Measurements from ENCODE around the gene BRINP2.

Gene BRINP2

GRCh38 chr1:177135250-177135649, 35.5 kb upstream of the BRINP2 start:
- H3K9me3 ChIP-seq (ENCODE audit: control insufficient read depth, insufficient read depth, low read depth, low read length) = no peaks in the 10 kb centered on the region
- no peak overlapping the region for H3K9ac ChIP-seq (ENCODE audit: low read length)
- H3K4me1 ChIP-seq (ENCODE audit: control insufficient read depth, insufficient read depth, low read length) = no peaks in the 10 kb centered on the region
- no peak overlapping the region for H3K4me3 ChIP-seq (ENCODE audit: low read depth, low read length)
- no peaks in the 10 kb centered on the region for H3K36me3 ChIP-seq (ENCODE audit: control insufficient read depth, insufficient read depth, low read length)
- H3K27me3 ChIP-seq (ENCODE audit: control insufficient read depth, insufficient read depth, low read length) = no peaks in the 10 kb centered on the region
- H3K27ac ChIP-seq (ENCODE audit: low read depth, low read length) = no peak overlapping the region

GRCh38 chr1:177137814-177138213, 32.9 kb upstream of the BRINP2 start:
- H3K9me3 ChIP-seq (ENCODE audit: control insufficient read depth, insufficient read depth, low read depth, low read length) = no peaks in the 10 kb centered on the region
- H3K27ac ChIP-seq (ENCODE audit: low read depth, low read length) = no peak overlapping the region
- no peak overlapping the region for H3K9ac ChIP-seq (ENCODE audit: low read length)
- no peak overlapping the region for H3K4me3 ChIP-seq (ENCODE audit: low read depth, low read length)
- no peaks in the 10 kb centered on the region for H3K36me3 ChIP-seq (ENCODE audit: control insufficient read depth, insufficient read depth, low read length)
- H3K4me1 ChIP-seq (ENCODE audit: control insufficient read depth, insufficient read depth, low read length) = no peaks in the 10 kb centered on the region
- H3K27me3 ChIP-seq (ENCODE audit: control insufficient read depth, insufficient read depth, low read length) = no peaks in the 10 kb centered on the region

GRCh38 chr1:177138347-177138746, 32.4 kb upstream of the BRINP2 start:
- H3K9me3 ChIP-seq (ENCODE audit: control insufficient read depth, insufficient read depth, low read depth, low read length) = no peaks in the 10 kb centered on the region
- no peak overlapping the region for H3K27ac ChIP-seq (ENCODE audit: low read depth, low read length)
- H3K4me3 ChIP-seq (ENCODE audit: low read depth, low read length) = no peak overlapping the region
- H3K27me3 ChIP-seq (ENCODE audit: control insufficient read depth, insufficient read depth, low read length) = no peaks in the 10 kb centered on the region
- H3K9ac ChIP-seq (ENCODE audit: low read length) = no peak overlapping the region
- no peaks in the 10 kb centered on the region for H3K4me1 ChIP-seq (ENCODE audit: control insufficient read depth, insufficient read depth, low read length)
- H3K36me3 ChIP-seq (ENCODE audit: control insufficient read depth, insufficient read depth, low read length) = no peaks in the 10 kb centered on the region

GRCh38 chr1:177142010-177142409, 28.7 kb upstream of the BRINP2 start:
- Histone ChIP-seq H3K27me3 (ENCODE audit: control insufficient read depth, insufficient read depth, low read length) (no peaks in the 10 kb centered on the region), H3K4me1 (ENCODE audit: control insufficient read depth, insufficient read depth, low read length) (no peaks in the 10 kb centered on the region), H3K36me3 (ENCODE audit: control insufficient read depth, insufficient read depth, low read length) (no peaks in the 10 kb centered on the region), H3K9me3 (ENCODE audit: control insufficient read depth, insufficient read depth, low read depth, low read length) (no peaks in the 10 kb centered on the region), H3K9ac (ENCODE audit: low read length) (no peak overlapping the region), H3K4me3 (ENCODE audit: low read depth, low read length) (no peak overlapping the region), H3K27ac (ENCODE audit: low read depth, low read length) (no peak overlapping the region)

DNA sequence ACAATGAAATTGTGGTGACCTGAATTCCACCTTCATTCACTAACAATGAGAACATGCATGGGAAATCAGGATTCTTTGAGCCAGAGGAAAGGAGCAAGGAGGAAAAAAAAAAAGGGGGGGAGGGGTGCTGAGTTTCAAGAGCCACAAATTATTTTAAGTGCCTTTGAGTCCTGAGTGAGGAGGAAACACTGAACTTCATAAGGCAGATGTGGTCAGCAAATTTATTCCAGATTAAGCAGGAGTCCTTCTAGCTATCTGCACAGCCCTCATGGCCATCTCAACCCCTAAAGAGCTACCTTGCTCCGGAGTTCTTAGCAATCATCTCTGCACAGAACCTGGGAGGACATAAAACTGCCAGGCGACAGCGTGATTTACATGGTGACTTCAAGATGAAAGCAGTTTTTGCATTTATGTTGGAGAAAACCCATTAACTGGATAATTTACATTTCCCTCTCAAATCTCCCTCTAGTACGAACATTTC, 27.9 kb upstream of the BRINP2 start:
- no peak overlapping the region for H3K27ac ChIP-seq (ENCODE audit: low read depth, low read length)
- H3K27me3 ChIP-seq (ENCODE audit: control insufficient read depth, insufficient read depth, low read length) = no peaks in the 10 kb centered on the region
- H3K9ac ChIP-seq (ENCODE audit: low read length) = no peak overlapping the region
- H3K4me3 ChIP-seq (ENCODE audit: low read depth, low read length) = no peak overlapping the region
- no peaks in the 10 kb centered on the region for H3K4me1 ChIP-seq (ENCODE audit: control insufficient read depth, insufficient read depth, low read length)
- H3K9me3 ChIP-seq (ENCODE audit: control insufficient read depth, insufficient read depth, low read depth, low read length) = no peaks in the 10 kb centered on the region
- H3K36me3 ChIP-seq (ENCODE audit: control insufficient read depth, insufficient read depth, low read length) = no peaks in the 10 kb centered on the region

DNA sequence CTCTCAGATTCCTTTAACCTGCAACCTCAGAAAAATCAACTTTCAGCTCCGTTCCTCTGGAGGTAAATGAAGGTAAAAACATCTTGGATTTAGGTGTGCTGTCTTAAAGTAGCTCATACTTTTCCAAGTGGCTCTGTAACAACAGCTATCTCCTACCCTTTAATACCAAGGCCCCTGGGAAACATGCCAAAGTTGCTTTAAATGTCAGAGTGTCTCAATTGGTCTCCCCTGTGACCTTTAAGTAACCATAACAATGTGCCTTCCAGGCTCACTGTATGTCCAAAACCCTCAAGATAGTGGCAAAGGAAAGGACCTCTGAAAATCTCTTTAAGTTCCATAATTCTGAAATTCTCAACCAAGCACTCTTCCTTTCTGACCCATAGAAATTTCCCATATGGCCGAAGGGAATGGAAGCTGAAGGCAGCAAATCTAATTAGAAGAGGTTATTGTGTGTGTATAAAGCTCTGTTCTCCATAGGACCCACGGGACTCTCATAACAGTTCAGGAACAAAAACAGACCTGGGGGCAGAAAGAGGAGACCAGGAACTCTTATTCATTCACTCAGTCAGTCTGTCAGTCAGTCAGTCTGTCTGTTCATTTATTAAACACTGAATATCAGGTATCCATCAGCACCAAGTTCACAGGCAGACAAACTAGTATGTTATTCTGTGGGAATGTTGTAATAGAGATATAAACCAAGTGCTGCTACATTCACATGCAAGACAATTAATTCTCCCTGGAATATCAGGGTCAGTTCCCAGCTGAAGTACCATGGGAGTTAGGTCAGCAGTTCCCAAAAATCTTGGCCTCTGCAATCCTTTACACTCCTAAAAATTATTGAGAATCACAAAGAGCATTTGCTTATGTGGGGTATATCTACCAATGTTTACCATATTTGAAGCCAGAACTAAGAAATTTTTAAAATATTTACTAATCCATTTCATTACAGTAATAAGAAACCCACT, 25.4 kb upstream of the BRINP2 start:
- Histone ChIP-seq H3K9me3 (ENCODE audit: control insufficient read depth, insufficient read depth, low read depth, low read length) (no peaks in the 10 kb centered on the region), H3K4me3 (ENCODE audit: low read depth, low read length) (no peak overlapping the region), H3K27ac (ENCODE audit: low read depth, low read length) (no peak overlapping the region), H3K4me1 (ENCODE audit: control insufficient read depth, insufficient read depth, low read length) (no peaks in the 10 kb centered on the region), H3K36me3 (ENCODE audit: control insufficient read depth, insufficient read depth, low read length) (no peaks in the 10 kb centered on the region), H3K27me3 (ENCODE audit: control insufficient read depth, insufficient read depth, low read length) (no peaks in the 10 kb centered on the region), H3K9ac (ENCODE audit: low read length) (no peak overlapping the region)

DNA sequence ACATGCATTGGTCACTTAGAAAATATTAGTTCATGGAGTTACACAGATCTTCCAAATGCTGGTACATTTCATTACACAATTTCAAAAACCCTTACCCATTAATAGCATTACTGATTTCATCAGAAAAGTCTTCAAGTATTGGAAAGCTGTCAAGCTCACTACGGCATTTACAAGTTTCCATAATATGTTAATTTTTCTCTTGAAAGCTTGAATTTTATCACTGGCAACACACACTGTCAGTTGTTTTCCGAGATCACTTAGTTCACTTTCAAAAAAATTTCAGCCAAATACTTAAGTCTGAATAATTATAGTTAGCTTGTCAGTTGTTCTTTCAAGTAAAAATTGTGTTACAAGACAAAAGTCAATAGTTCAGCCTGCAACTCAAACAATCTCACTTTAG, 24.3 kb upstream of the BRINP2 start:
- H3K4me1 ChIP-seq (ENCODE audit: control insufficient read depth, insufficient read depth, low read length) = no peaks in the 10 kb centered on the region
- no peak overlapping the region for H3K4me3 ChIP-seq (ENCODE audit: low read depth, low read length)
- H3K27me3 ChIP-seq (ENCODE audit: control insufficient read depth, insufficient read depth, low read length) = no peaks in the 10 kb centered on the region
- no peak overlapping the region for H3K9ac ChIP-seq (ENCODE audit: low read length)
- no peaks in the 10 kb centered on the region for H3K36me3 ChIP-seq (ENCODE audit: control insufficient read depth, insufficient read depth, low read length)
- no peak overlapping the region for H3K27ac ChIP-seq (ENCODE audit: low read depth, low read length)
- H3K9me3 ChIP-seq (ENCODE audit: control insufficient read depth, insufficient read depth, low read depth, low read length) = no peaks in the 10 kb centered on the region

GRCh38 chr1:177162243-177162642, 8.5 kb upstream of the BRINP2 start:
- Histone ChIP-seq H3K27ac (ENCODE audit: low read depth, low read length) (no peak overlapping the region), H3K27me3 (ENCODE audit: control insufficient read depth, insufficient read depth, low read length) (peaks cover 75% of the 10 kb centered on the region), H3K4me1 (ENCODE audit: control insufficient read depth, insufficient read depth, low read length) (no peaks in the 10 kb centered on the region), H3K4me3 (ENCODE audit: low read depth, low read length) (no peak overlapping the region), H3K9me3 (ENCODE audit: control insufficient read depth, insufficient read depth, low read depth, low read length) (no peaks in the 10 kb centered on the region), H3K36me3 (ENCODE audit: control insufficient read depth, insufficient read depth, low read length) (no peaks in the 10 kb centered on the region), H3K9ac (ENCODE audit: low read length) (no peak overlapping the region)

DNA sequence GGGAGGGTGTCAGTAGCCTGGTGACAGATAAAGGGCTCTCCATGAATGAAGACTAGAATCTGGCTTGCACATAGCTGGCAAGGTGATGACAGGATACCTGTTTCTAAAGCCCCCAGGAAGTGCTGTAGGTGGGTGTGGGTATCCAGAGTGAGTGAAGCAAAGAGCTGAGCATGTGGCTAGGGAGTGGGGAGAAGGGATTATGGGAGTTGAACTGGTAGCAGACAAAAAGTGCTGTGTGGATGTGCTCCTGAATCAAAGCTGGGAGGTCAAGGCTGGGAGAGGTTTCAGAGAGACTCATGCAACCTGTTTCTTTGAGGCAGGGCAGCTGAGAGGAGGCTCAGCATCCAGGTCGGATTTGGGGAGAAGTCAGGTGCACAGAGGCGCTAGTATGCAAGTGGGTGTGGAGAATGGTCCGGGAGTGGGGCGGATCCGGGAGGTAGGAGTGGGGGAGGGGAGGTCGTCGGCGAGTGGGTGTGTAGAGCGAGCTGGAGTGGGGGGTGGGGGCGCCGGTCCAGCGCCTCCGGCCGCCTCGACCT, 6.8 kb upstream of the BRINP2 start:
- no peaks in the 10 kb centered on the region for H3K9me3 ChIP-seq (ENCODE audit: control insufficient read depth, insufficient read depth, low read depth, low read length)
- peak overlapping the region; percentile 97 for H3K4me3 ChIP-seq (ENCODE audit: low read depth, low read length)
- no peak overlapping the region for H3K27ac ChIP-seq (ENCODE audit: low read depth, low read length)
- peaks cover 92% of the 10 kb centered on the region for H3K27me3 ChIP-seq (ENCODE audit: control insufficient read depth, insufficient read depth, low read length)
- H3K4me1 ChIP-seq (ENCODE audit: control insufficient read depth, insufficient read depth, low read length) = no peaks in the 10 kb centered on the region
- no peak overlapping the region for H3K9ac ChIP-seq (ENCODE audit: low read length)
- no peaks in the 10 kb centered on the region for H3K36me3 ChIP-seq (ENCODE audit: control insufficient read depth, insufficient read depth, low read length)

- H3K9ac ChIP-seq (ENCODE audit: low read length) = peak within 1 kb of the TSS; percentile 35
- no peaks in the 10 kb centered on the region for H3K36me3 ChIP-seq (ENCODE audit: control insufficient read depth, insufficient read depth, low read length)
- H3K4me1 ChIP-seq (ENCODE audit: control insufficient read depth, insufficient read depth, low read length) = no peaks in the 10 kb centered on the region
- peaks cover 94% of the 10 kb centered on the region for H3K27me3 ChIP-seq (ENCODE audit: control insufficient read depth, insufficient read depth, low read length)
- no peaks in the 10 kb centered on the region for H3K9me3 ChIP-seq (ENCODE audit: control insufficient read depth, insufficient read depth, low read depth, low read length)
- H3K4me3 ChIP-seq (ENCODE audit: low read depth, low read length) = peak within 1 kb of the TSS; percentile 97
- no peak within 1 kb of the TSS for H3K27ac ChIP-seq (ENCODE audit: low read depth, low read length)
Observed at GRCh38 chr1:177164380-177165068, 6.2 kb upstream of the BRINP2 start, which contains the start of gene ASTN1. Gene ASTN1, minus strand, starts transcription at chr1:177164712. Its CDS starts 36 bp downstream, at chr1:177164676.

DNA sequence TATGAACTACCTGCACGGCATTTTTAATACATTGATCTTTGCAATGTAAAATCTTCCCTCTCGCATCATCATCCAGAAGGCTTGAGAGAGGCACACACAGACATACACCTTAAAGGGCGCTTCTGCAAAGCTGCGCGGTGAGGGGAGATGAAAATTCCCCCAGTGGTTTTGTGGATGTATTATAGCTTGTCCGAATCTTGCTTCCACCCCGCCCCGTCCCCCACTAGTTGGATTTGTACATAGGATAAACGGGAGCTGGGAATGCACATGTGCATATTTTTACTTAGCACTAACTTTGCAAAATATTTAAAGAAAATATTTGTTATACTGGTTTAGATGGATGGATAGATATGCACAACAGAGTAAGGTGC, 5.7 kb upstream of the BRINP2 start:
- H3K9ac ChIP-seq (ENCODE audit: low read length) = peak overlapping the region; percentile 22
- H3K27me3 ChIP-seq (ENCODE audit: control insufficient read depth, insufficient read depth, low read length) = peaks cover 96% of the 10 kb centered on the region
- H3K4me3 ChIP-seq (ENCODE audit: low read depth, low read length) = peak overlapping the region; percentile 97
- no peak overlapping the region for H3K27ac ChIP-seq (ENCODE audit: low read depth, low read length)
- no peaks in the 10 kb centered on the region for H3K4me1 ChIP-seq (ENCODE audit: control insufficient read depth, insufficient read depth, low read length)
- no peaks in the 10 kb centered on the region for H3K9me3 ChIP-seq (ENCODE audit: control insufficient read depth, insufficient read depth, low read depth, low read length)
- no peaks in the 10 kb centered on the region for H3K36me3 ChIP-seq (ENCODE audit: control insufficient read depth, insufficient read depth, low read length)

All from HUES6 (cell line).